CD4-positive, alpha-beta T cell (primary cell): ENCODE data around the gene GALNT1. TPM values are rescaled to one million over a fixed set of nuclear protein-coding genes. Genes with fewer than 3 reads are reported as not detected.

Experiments
- ATAC-seq: fragments of 200-7000 bp; cut with Tn5 transposase; one replicate; pipeline ENCODE4 v1.10.0; 2022; ENCODE audit warnings: mild to moderate bottlenecking; ENCODE audit not compliant: poor library complexity
- CTCF ChIA-PET: fragments of 350-600 bp; sonication (Branson Sonifier 250); formaldehyde crosslinking; loops from one replicate; lab custom pipeline; 2021; ENCODE audit warnings: antibody characterized with exemption, inconsistent platforms; lab: Charles Lee
- POLR2A ChIA-PET: fragments of 350-600 bp; sonication (Branson Sonifier 250); formaldehyde crosslinking; loops from one replicate; lab custom pipeline; 2021; ENCODE audit warnings: antibody characterized with exemption, inconsistent platforms; lab: Charles Lee
- DNase-seq, 14 experiments: peaks; one replicate each; pipeline ENCODE4 v3.0.0-alpha.2; 2013 to 2020; ENCODE audit warnings: mixed read lengths in 2 of 14
- H3K27ac ChIP-seq, 2 donors: one replicate each; pipeline versions ENCODE4 v1.5.1 to v1.7.0; 2013; ENCODE audit warnings: low read length in 2 of 2, low read depth in 1 of 2, mild to moderate bottlenecking in 1 of 2
- H3K27me3 ChIP-seq, 2 experiments: 1 replicate in 1 of 2; 2 replicates in 1 of 2; pipeline versions ENCODE4 v1.6.1 to v1.7.0; 2013; ENCODE audit warnings: low read length in 2 of 2, control low read depth in 1 of 2, mild to moderate bottlenecking in 1 of 2, moderate library complexity in 1 of 2; ENCODE audit not compliant: insufficient read depth in 2 of 2, control insufficient read depth in 1 of 2
- H3K36me3 ChIP-seq: one replicate; pipeline ENCODE4 v1.6.1; 2013; ENCODE audit warnings: low read length, control low read depth; ENCODE audit not compliant: insufficient read depth
- H3K4me1 ChIP-seq: one replicate; pipeline ENCODE4 v1.6.1; 2013; ENCODE audit warnings: low read length, control low read depth; ENCODE audit not compliant: insufficient read depth
- H3K4me3 ChIP-seq: one replicate; pipeline ENCODE4 v1.5.1; 2013; ENCODE audit warnings: mild to moderate bottlenecking, low read length, moderate library complexity
- H3K9me3 ChIP-seq, 2 experiments: 1 replicate in 1 of 2; 2 replicates in 1 of 2; pipeline versions ENCODE4 v1.6.1 to v1.7.0; 2013; ENCODE audit warnings: low read length in 2 of 2, mild to moderate bottlenecking in 2 of 2, control low read depth in 1 of 2, moderate library complexity in 1 of 2; ENCODE audit not compliant: control insufficient read depth in 1 of 2, insufficient read depth in 1 of 2
- H3K27ac Mint-ChIP-seq: one replicate; pipeline ENCODE4 v1.8.0; 2020; ENCODE audit warnings: mixed read lengths
- H3K27me3 Mint-ChIP-seq: one replicate; pipeline ENCODE4 v1.8.0; 2021; ENCODE audit warnings: mixed read lengths
- H3K36me3 Mint-ChIP-seq: one replicate; pipeline ENCODE4 v1.8.0; 2021; ENCODE audit warnings: low read depth, mixed read lengths
- H3K4me1 Mint-ChIP-seq: one replicate; pipeline ENCODE4 v1.8.0; 2021; ENCODE audit warnings: low read depth, mixed read lengths
- H3K4me3 Mint-ChIP-seq: one replicate; pipeline ENCODE4 v1.8.0; 2020; ENCODE audit warnings: mild to moderate bottlenecking, mixed read lengths
- H3K9me3 Mint-ChIP-seq: one replicate; pipeline ENCODE4 v1.8.0; 2020; ENCODE audit warnings: mixed read lengths
- CTCF ChIP-seq: fragments of 200-600 bp; IDR thresholded peaks from one replicate; pipeline ENCODE4 v1.8.0; 2022; ENCODE audit warnings: antibody characterized with exemption, mild to moderate bottlenecking
- intact Hi-C, 2 experiments: fragments of 100-400 bp; cut with DNase I in 1 of 2; cut with micrococcal nuclease in 1 of 2; formaldehyde crosslinking; loops; one replicate each; pipeline versions ENCODE4 v1.15.1 to v1.9.0; 2023 to 2025; cut with DNase I, micrococcal nuclease
- total RNA-seq, 174 experiments: library from RNA in 2 of 174; stranded (reverse) in 2 of 174; gene quantifications; one replicate each; pipeline ENCODE4 v1.2.3 and lab custom pipeline; 2021 to 2026

The GALNT1 gene
- total RNA-seq, 2 experiments from 2014 or later: 16.1 to 17.9 TPM

- Mint-ChIP-seq H3K36me3 (no peaks in the 10 kb centered on the region), H3K27me3 (no peaks in the 10 kb centered on the region), H3K9me3 (peaks cover 4% of the 10 kb centered on the region), H3K27ac (no peak overlapping the region), H3K4me1 (no peaks in the 10 kb centered on the region), H3K4me3 (no peak overlapping the region)
- no peak overlapping the region for H3K4me3 ChIP-seq
- ChIA-PET POLR2A (no interaction called here), CTCF (interaction anchor here (1.0 to 1.4 kb wide), 2 partner anchors 15 to 344 kb away, joined by 3 to 4 read pairs; no protein-coding TSS in a partner anchor)
- ATAC-seq (no peak), DNase-seq (no peak)
- peaks cover 0 to 3% of the 10 kb centered on the region in 2 experiments for H3K27me3 ChIP-seq
- no peaks in the 10 kb centered on the region for H3K36me3 ChIP-seq
- intact Hi-C loops: no loop called here
- no peak overlapping the region for H3K27ac ChIP-seq
- H3K4me1 ChIP-seq: no peaks in the 10 kb centered on the region
- TF ChIP-seq CTCF: no peak
- peaks cover 0 to 4% of the 10 kb centered on the region in 2 experiments for H3K9me3 ChIP-seq
Measured at GRCh38 chr18:35729991-35730668, 148.6 kb downstream of the GALNT1 start.

- no peak overlapping the region for H3K4me3 ChIP-seq
- peaks cover 0 to 4% of the 10 kb centered on the region in 2 experiments for H3K9me3 ChIP-seq
- no peak overlapping the region for H3K27ac Mint-ChIP-seq
- TF ChIP-seq CTCF: no peak
- peaks cover 4% of the 10 kb centered on the region for H3K9me3 Mint-ChIP-seq
- no peaks in the 10 kb centered on the region for H3K36me3 Mint-ChIP-seq
- intact Hi-C loops: no loop called here
- H3K4me1 ChIP-seq: no peaks in the 10 kb centered on the region
- DNase-seq: no peak
- no peak overlapping the region for H3K27ac ChIP-seq
- H3K4me3 Mint-ChIP-seq: no peak overlapping the region
- no peaks in the 10 kb centered on the region for H3K27me3 ChIP-seq
- no peaks in the 10 kb centered on the region for H3K36me3 ChIP-seq
- H3K27me3 Mint-ChIP-seq: no peaks in the 10 kb centered on the region
- ATAC-seq: no peak
- CTCF ChIA-PET: interaction anchor here (0.7 to 1.4 kb wide), 3 partner anchors 10 to 344 kb away, joined by 3 to 4 read pairs (median 3); no protein-coding TSS in a partner anchor
- H3K4me1 Mint-ChIP-seq: no peaks in the 10 kb centered on the region
- POLR2A ChIA-PET: no interaction called here
Measured at GRCh38 chr18:35730691-35731370, 149.3 kb downstream of the GALNT1 start.

GRCh38 chr18:35731701-35732100, 150.2 kb downstream of the GALNT1 start:
- no peak for TF ChIP-seq CTCF
- Mint-ChIP-seq H3K36me3 (no peaks in the 10 kb centered on the region), H3K27me3 (no peaks in the 10 kb centered on the region), H3K4me3 (no peak overlapping the region), H3K27ac (no peak overlapping the region), H3K4me1 (no peaks in the 10 kb centered on the region), H3K9me3 (peaks cover 4% of the 10 kb centered on the region)
- H3K36me3 ChIP-seq: no peaks in the 10 kb centered on the region
- no peak for DNase-seq
- H3K27ac ChIP-seq: no peak overlapping the region
- H3K9me3 ChIP-seq: peaks cover 0 to 4% of the 10 kb centered on the region in 2 experiments
- H3K27me3 ChIP-seq: no peaks in the 10 kb centered on the region
- intact Hi-C loops: no loop called here
- no peak overlapping the region for H3K4me3 ChIP-seq
- ChIA-PET CTCF (interaction anchor here (1.4 kb wide), 1 partner anchor 14 kb away, joined by 4 read pairs; no protein-coding TSS in a partner anchor), POLR2A (no interaction called here)
- no peaks in the 10 kb centered on the region for H3K4me1 ChIP-seq
- no peak for ATAC-seq
